NAMALWA (cell line): ENCODE measurements around the gene ZNF473.

Experiments used
- DNase-seq: peaks from one replicate; pipeline ENCODE4 v3.0.0-alpha.2; 2015; ENCODE audit warnings: low spot score

Gene ZNF473

GRCh38 chr19:50003810-50004419 is 21.9 kb upstream of the ZNF473 start:
- DNase-seq = no peak

GRCh38 chr19:50005428-50005827 is 20.4 kb upstream of the ZNF473 start:
- no peak for DNase-seq

GRCh38 chr19:50007170-50007569 is 18.6 kb upstream of the ZNF473 start:
- no peak for DNase-seq

- no peak for DNase-seq
Measured at GRCh38 chr19:50007947-50008346, 17.9 kb upstream of the ZNF473 start.

- DNase-seq = no peak
Measured at GRCh38 chr19:50008532-50008931, 17.3 kb upstream of the ZNF473 start.

GRCh38 chr19:50016225-50016807 is 9.5 kb upstream of the ZNF473 start:
- no peak for DNase-seq

- no peak for DNase-seq
Measured at GRCh38 chr19:50020481-50020880, 5.3 kb upstream of the ZNF473 start.

- DNase-seq = no peak
Measured at GRCh38 chr19:50022823-50023222, 3.0 kb upstream of the ZNF473 start.

GRCh38 chr19:50024719-50025021 is 1.1 kb upstream of the ZNF473 start:
- DNase-seq = no peak

GRCh38 chr19:50025022-50025793 is 597 bp upstream of the ZNF473 start, which contains the start of gene VRK3:
TSS of gene VRK3 (minus strand) at chr19:50025372. CDS start at chr19:50016162, 9,210 bp downstream.
- peak; percentile 100 for DNase-seq

GRCh38 chr19:50026550-50026906 is 723 bp downstream of the ZNF473 start:
- DNase-seq = no peak

- DNase-seq = no peak
Measured at GRCh38 chr19:50030225-50030624, 4.4 kb downstream of the ZNF473 start.

- no peak for DNase-seq
Measured at GRCh38 chr19:50030937-50031336, 5.1 kb downstream of the ZNF473 start.

GRCh38 chr19:50036908-50037307 is 11.1 kb downstream of the ZNF473 start:
- DNase-seq = no peak

GRCh38 chr19:50039968-50040367 is 14.2 kb downstream of the ZNF473 start:
- DNase-seq = no peak

GRCh38 chr19:50040967-50041366 is 15.2 kb downstream of the ZNF473 start:
- DNase-seq = no peak

- DNase-seq = no peak
Measured at GRCh38 chr19:50042363-50043024, 16.7 kb downstream of the ZNF473 start.

GRCh38 chr19:50043967-50044366 is 18.2 kb downstream of the ZNF473 start:
- DNase-seq = no peak

- DNase-seq = no peak
Measured at GRCh38 chr19:50044922-50045321, 19.1 kb downstream of the ZNF473 start.

- peak; percentile 82 for DNase-seq
Measured at GRCh38 chr19:50046649-50047503, 21.1 kb downstream of the ZNF473 start.

- DNase-seq = no peak
Measured at GRCh38 chr19:50047671-50048070, 21.9 kb downstream of the ZNF473 start.
